ENCODE data around the gene BIN2.

The BIN2 gene

GRCh38 chr12:51323966-51324895 is at the start of gene BIN2:
BIN2 (minus strand) TSS chr12:51324174; CDS start chr12:51324102, 72 bp downstream.
- TF ChIP-seq CTCF (conservative IDR thresholded peaks at IDR 0.05): no peak
- no peak within 1 kb of the TSS for H3K27ac ChIP-seq

- TF ChIP-seq CTCF (conservative IDR thresholded peaks at IDR 0.05): no peak
- no peak overlapping the region for H3K27ac ChIP-seq
Observed at GRCh38 chr12:51373187-51373586, 49.2 kb upstream of the BIN2 start.

- no peak for TF ChIP-seq CTCF (conservative IDR thresholded peaks at IDR 0.05)
- no peak overlapping the region for H3K27ac ChIP-seq
Observed at GRCh38 chr12:51372021-51372420, 48.0 kb upstream of the BIN2 start.

GRCh38 chr12:51371295-51371953 is 47.5 kb upstream of the BIN2 start:
- no peak for TF ChIP-seq CTCF (conservative IDR thresholded peaks at IDR 0.05)
- no peak overlapping the region for H3K27ac ChIP-seq

- TF ChIP-seq CTCF (conservative IDR thresholded peaks at IDR 0.05): no peak
- H3K27ac ChIP-seq: no peak overlapping the region
Observed at GRCh38 chr12:51370667-51371066, 46.7 kb upstream of the BIN2 start.

- no peak for TF ChIP-seq CTCF (conservative IDR thresholded peaks at IDR 0.05)
- no peak overlapping the region for H3K27ac ChIP-seq
Observed at GRCh38 chr12:51369581-51369980, 45.6 kb upstream of the BIN2 start.

Measured in VCaP (cell line).